HEK293 (cell line): Measurements from ENCODE around the gene PIN1.

Experiments
- ZNF133 ChIP-seq: fragments of 450-650 bp; formaldehyde crosslinking; IDR thresholded peaks from 2 replicates; pipeline ENCODE4 v1.5.1; 2016; ENCODE audit warnings: missing biosample characterization, missing genetic modification characterization
- ZNF138 ChIP-seq: fragments of 450-650 bp; formaldehyde crosslinking; IDR thresholded peaks from 2 replicates; pipeline ENCODE4 v1.5.1; 2016; ENCODE audit warnings: missing biosample characterization, missing genetic modification characterization, borderline replicate concordance
- ZNF274 ChIP-seq, 2 experiments: fragments of 200-500 bp in 1 of 2; fragments of 450-650 bp in 1 of 2; sonication (Bioruptor generic) in 1 of 2; formaldehyde crosslinking in 1 of 2; IDR thresholded peaks; 2 replicates each; pipeline versions ENCODE4 v1.5.1 to v1.6.1; 2014 to 2016; ENCODE audit warnings: borderline replicate concordance in 1 of 2, inconsistent platforms in 1 of 2, low read length in 1 of 2, missing biosample characterization in 1 of 2, missing genetic modification characterization in 1 of 2
- ZNF292 ChIP-seq: fragments of 450-650 bp; formaldehyde crosslinking; IDR thresholded peaks from 2 replicates; pipeline ENCODE4 v1.5.1; 2016; ENCODE audit warnings: low read depth, missing biosample characterization, missing genetic modification characterization, borderline replicate concordance
- ZNF302 ChIP-seq: fragments of 450-650 bp; formaldehyde crosslinking; IDR thresholded peaks from 2 replicates; pipeline ENCODE4 v1.5.1; 2016; ENCODE audit warnings: missing biosample characterization, missing genetic modification characterization, low read depth
- ZNF624 ChIP-seq: fragments of 450-650 bp; formaldehyde crosslinking; IDR thresholded peaks from 2 replicates; pipeline ENCODE4 v1.5.1; 2017; ENCODE audit warnings: missing biosample characterization, missing genetic modification characterization
- ZNF707 ChIP-seq: fragments of 450-650 bp; formaldehyde crosslinking; IDR thresholded peaks from 2 replicates; pipeline ENCODE4 v1.5.1; 2016; ENCODE audit warnings: missing biosample characterization, missing genetic modification characterization
- ZSCAN30 ChIP-seq: fragments of 450-650 bp; IDR thresholded peaks from 2 replicates; pipeline ENCODE4 v1.5.1; 2018; ENCODE audit warnings: missing biosample characterization, mild to moderate bottlenecking, missing genetic modification characterization, moderate library complexity
- TF ChIP-seq, protein P1 (sequence below): fragments of 450-650 bp; formaldehyde crosslinking; IDR thresholded peaks from 2 replicates; pipeline ENCODE4 v1.5.1; 2016; ENCODE audit warnings: missing biosample characterization, missing genetic modification characterization
- TF ChIP-seq, protein P2 (sequence below): fragments of 450-650 bp; formaldehyde crosslinking; IDR thresholded peaks from 2 replicates; pipeline ENCODE4 v1.5.1; 2016; ENCODE audit warnings: missing biosample characterization, missing genetic modification characterization
- TF ChIP-seq, protein P3 (sequence below): fragments of 450-650 bp; formaldehyde crosslinking; IDR thresholded peaks from 2 replicates; pipeline ENCODE4 v1.5.1; 2017; ENCODE audit warnings: missing biosample characterization, missing genetic modification characterization

DNA sequence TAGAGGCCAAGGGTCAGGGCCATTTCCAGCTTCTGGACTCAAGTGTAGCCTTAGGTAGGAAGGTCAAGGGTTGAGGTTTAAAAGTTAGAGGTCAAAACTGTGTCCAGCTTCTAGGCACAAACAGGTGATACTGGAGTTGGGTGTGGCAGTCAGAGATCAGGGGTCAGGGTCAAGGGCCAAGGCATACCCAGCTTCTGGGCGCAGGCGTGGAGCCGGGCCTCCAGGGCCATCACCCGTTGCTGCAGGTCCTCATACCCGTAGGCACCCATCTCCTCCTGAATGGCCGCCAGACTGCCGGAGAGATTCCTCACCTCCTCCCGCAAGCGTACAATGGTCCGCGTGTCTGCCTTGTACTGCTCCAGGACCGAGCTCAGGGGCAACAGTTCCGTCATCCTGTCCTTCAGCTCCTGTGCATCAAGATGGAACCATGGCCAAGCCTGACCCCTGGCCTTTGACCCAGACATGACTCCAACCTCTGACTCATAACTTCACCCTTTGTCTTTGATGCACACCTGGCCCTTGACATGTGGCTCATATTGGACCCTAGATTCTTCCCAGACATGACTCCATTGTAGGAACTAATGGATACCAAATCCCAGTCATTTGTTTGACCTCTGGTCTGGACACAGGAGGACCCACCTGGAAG, 22.1 kb downstream of the PIN1 start:
- TF ChIP-seq, protein P1, sequence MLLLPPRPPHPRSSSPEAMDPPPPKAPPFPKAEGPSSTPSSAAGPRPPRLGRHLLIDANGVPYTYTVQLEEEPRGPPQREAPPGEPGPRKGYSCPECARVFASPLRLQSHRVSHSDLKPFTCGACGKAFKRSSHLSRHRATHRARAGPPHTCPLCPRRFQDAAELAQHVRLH (tag by site-specific recombination): no peak
- TF ChIP-seq ZNF707 (tag by site-specific recombination) (no peak), ZNF274 (IDR thresholded peaks at IDR 0.05; ENCODE audit: low read length) (no peak), ZNF274 (tag by site-specific recombination; IDR thresholded peaks at IDR 0.05; ENCODE audit: borderline replicate concordance) (no peak), ZSCAN30 (tag by site-specific recombination) (no peak), ZNF133 (no peak), ZNF292 (tag by site-specific recombination) (no peak), ZNF138 (tag by site-specific recombination) (no peak), ZNF624 (tag by site-specific recombination) (no peak), ZNF302 (tag by site-specific recombination) (no peak)
- TF ChIP-seq, protein P2, sequence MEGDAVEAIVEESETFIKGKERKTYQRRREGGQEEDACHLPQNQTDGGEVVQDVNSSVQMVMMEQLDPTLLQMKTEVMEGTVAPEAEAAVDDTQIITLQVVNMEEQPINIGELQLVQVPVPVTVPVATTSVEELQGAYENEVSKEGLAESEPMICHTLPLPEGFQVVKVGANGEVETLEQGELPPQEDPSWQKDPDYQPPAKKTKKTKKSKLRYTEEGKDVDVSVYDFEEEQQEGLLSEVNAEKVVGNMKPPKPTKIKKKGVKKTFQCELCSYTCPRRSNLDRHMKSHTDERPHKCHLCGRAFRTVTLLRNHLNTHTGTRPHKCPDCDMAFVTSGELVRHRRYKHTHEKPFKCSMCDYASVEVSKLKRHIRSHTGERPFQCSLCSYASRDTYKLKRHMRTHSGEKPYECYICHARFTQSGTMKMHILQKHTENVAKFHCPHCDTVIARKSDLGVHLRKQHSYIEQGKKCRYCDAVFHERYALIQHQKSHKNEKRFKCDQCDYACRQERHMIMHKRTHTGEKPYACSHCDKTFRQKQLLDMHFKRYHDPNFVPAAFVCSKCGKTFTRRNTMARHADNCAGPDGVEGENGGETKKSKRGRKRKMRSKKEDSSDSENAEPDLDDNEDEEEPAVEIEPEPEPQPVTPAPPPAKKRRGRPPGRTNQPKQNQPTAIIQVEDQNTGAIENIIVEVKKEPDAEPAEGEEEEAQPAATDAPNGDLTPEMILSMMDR (tag by site-specific recombination): no peak
- TF ChIP-seq, protein P3, sequence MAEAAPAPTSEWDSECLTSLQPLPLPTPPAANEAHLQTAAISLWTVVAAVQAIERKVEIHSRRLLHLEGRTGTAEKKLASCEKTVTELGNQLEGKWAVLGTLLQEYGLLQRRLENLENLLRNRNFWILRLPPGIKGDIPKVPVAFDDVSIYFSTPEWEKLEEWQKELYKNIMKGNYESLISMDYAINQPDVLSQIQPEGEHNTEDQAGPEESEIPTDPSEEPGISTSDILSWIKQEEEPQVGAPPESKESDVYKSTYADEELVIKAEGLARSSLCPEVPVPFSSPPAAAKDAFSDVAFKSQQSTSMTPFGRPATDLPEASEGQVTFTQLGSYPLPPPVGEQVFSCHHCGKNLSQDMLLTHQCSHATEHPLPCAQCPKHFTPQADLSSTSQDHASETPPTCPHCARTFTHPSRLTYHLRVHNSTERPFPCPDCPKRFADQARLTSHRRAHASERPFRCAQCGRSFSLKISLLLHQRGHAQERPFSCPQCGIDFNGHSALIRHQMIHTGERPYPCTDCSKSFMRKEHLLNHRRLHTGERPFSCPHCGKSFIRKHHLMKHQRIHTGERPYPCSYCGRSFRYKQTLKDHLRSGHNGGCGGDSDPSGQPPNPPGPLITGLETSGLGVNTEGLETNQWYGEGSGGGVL (tag by site-specific recombination): no peak
